WERI-Rb-1 (cell line): ENCODE measurements around the gene SHB.
A peak's percentile ranks its signal among the peaks of the same experiment; 100 is the strongest.

Experiments used
- DNase-seq: peaks from one replicate; pipeline ENCODE4 v3.0.0-alpha.2; 2020
- H3K27ac ChIP-seq: fragments of 250-450 bp; sonication (Bioruptor Pico); 2 replicates; pipeline ENCODE4 v1.5.1; 2020; ENCODE audit warnings: mild to moderate bottlenecking, moderate library complexity
- H3K27me3 ChIP-seq: fragments of 250-450 bp; sonication (Bioruptor Pico); 2 replicates; pipeline ENCODE4 v1.5.1; 2021; ENCODE audit warnings: mild to moderate bottlenecking, low read depth, moderate library complexity; ENCODE audit not compliant: insufficient read depth, severe bottlenecking
- H3K36me3 ChIP-seq: fragments of 250-450 bp; sonication (Bioruptor Pico); 2 replicates; pipeline ENCODE4 v1.5.1; 2020; ENCODE audit warnings: mild to moderate bottlenecking, moderate library complexity
- H3K4me3 ChIP-seq: 2 replicates; pipeline ENCODE4 v1.5.1; 2011; ENCODE audit warnings: low read depth, mild to moderate bottlenecking, control low read depth, low read length
- H3K9me3 ChIP-seq: fragments of 250-450 bp; sonication (Bioruptor Pico); 2 replicates; pipeline ENCODE4 v1.5.1; 2021; ENCODE audit warnings: mild to moderate bottlenecking, moderate library complexity; ENCODE audit not compliant: severe bottlenecking
- TF ChIP-seq, protein P1 (sequence below): IDR thresholded peaks from 2 replicates; pipeline ENCODE4 v1.5.1; 2011; ENCODE audit warnings: low read depth, mild to moderate bottlenecking, control low read depth, inconsistent platforms, low read length

The SHB gene

GRCh38 chr9:38081356-38082108, 12.5 kb upstream of the SHB start:
- H3K9me3 ChIP-seq: peaks cover 6% of the 10 kb centered on the region
- H3K27me3 ChIP-seq: no peaks in the 10 kb centered on the region
- no peak for DNase-seq

DNA sequence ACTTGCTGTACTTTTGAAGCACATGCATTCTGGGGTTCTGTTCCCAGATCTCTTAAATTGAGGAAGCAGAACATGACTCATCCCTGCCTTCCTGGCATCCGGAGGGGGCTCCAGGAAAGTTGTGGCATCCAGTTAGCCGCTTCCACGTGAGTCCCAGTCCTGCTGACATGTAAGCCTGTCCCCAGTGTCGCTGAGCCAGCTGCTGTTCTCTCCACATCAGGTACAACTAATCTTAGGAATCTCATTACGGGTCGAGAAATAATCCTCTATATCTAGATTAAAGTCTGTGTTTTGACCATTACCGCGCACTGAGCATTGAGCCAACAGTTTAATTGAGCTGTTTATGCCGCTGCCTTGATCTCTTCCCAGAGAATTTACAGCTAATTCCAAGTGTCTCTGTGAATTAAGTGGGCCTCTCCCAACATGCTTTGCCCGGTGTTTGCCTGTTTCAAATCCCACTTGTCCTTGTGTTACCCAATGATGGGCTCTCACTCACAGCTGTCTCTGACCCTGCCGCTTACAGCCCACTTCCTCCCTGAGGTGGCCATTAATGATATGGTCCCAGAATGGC, 10.5 kb upstream of the SHB start:
- Histone ChIP-seq H3K4me3 (no peak overlapping the region), H3K27ac (peak overlapping the region; percentile 69), H3K27me3 (no peaks in the 10 kb centered on the region), H3K9me3 (peaks cover 7% of the 10 kb centered on the region), H3K36me3 (no peaks in the 10 kb centered on the region)
- TF ChIP-seq, protein P1, sequence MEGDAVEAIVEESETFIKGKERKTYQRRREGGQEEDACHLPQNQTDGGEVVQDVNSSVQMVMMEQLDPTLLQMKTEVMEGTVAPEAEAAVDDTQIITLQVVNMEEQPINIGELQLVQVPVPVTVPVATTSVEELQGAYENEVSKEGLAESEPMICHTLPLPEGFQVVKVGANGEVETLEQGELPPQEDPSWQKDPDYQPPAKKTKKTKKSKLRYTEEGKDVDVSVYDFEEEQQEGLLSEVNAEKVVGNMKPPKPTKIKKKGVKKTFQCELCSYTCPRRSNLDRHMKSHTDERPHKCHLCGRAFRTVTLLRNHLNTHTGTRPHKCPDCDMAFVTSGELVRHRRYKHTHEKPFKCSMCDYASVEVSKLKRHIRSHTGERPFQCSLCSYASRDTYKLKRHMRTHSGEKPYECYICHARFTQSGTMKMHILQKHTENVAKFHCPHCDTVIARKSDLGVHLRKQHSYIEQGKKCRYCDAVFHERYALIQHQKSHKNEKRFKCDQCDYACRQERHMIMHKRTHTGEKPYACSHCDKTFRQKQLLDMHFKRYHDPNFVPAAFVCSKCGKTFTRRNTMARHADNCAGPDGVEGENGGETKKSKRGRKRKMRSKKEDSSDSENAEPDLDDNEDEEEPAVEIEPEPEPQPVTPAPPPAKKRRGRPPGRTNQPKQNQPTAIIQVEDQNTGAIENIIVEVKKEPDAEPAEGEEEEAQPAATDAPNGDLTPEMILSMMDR: no peak
- DNase-seq: peak; percentile 91

More at GRCh38 chr9:38081356-38082108, 12.5 kb upstream of the SHB start:
- H3K36me3 ChIP-seq: no peaks in the 10 kb centered on the region
- no peak overlapping the region for H3K27ac ChIP-seq
- TF ChIP-seq, protein P1: no peak
- no peak overlapping the region for H3K4me3 ChIP-seq

- Histone ChIP-seq H3K36me3 (no peaks in the 10 kb centered on the region), H3K9me3 (peaks cover 7% of the 10 kb centered on the region), H3K27me3 (no peaks in the 10 kb centered on the region), H3K4me3 (no peak overlapping the region), H3K27ac (no peak overlapping the region)
- TF ChIP-seq, protein P1: no peak
- DNase-seq: no peak
These were observed 6.2 kb upstream of the SHB start for GRCh38 chr9:38075272-38075671.

GRCh38 chr9:38074441-38074961, 5.5 kb upstream of the SHB start:
- Histone ChIP-seq H3K9me3 (peaks cover 7% of the 10 kb centered on the region), H3K27me3 (no peaks in the 10 kb centered on the region), H3K36me3 (no peaks in the 10 kb centered on the region), H3K4me3 (no peak overlapping the region), H3K27ac (no peak overlapping the region)
- TF ChIP-seq, protein P1: no peak
- no peak for DNase-seq

- TF ChIP-seq, protein P1: no peak
- Histone ChIP-seq H3K27me3 (no peaks in the 10 kb centered on the region), H3K27ac (no peak overlapping the region), H3K36me3 (no peaks in the 10 kb centered on the region; the same call in 1 of the 2 replicates), H3K9me3 (peaks cover 7% of the 10 kb centered on the region), H3K4me3 (no peak overlapping the region)
- no peak for DNase-seq
These were observed 4.9 kb upstream of the SHB start for GRCh38 chr9:38073882-38074281.
